GM10847 (cell line): ENCODE results near the gene ATG14.

Source experiments
- POLR2A ChIP-seq: IDR thresholded peaks from 2 replicates; pipeline ENCODE4 v1.6.1; 2011; ENCODE audit not compliant: insufficient read length; ENCODE audit errors: extremely low read depth

ATG14 gene

DNA sequence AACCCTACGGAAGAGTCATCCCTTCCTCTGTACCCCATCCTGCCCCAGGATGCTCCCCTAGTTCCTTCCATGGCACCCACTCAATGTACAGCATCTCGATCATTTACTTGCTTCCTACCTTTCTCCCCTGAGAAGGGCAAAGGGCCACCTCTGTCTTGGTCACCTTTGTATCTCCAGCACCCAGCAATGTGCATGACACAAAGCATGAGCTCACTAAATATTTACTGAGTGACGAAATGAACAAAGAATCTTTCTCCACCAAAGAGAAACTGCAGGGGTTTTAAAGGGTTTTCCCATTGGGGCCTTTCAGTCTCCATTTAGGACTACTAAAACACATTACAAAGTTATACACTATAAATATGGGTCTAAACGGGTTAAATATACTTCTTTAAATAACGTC lies 30.6 kb downstream of the ATG14 start:
- no peak for TF ChIP-seq POLR2A

DNA sequence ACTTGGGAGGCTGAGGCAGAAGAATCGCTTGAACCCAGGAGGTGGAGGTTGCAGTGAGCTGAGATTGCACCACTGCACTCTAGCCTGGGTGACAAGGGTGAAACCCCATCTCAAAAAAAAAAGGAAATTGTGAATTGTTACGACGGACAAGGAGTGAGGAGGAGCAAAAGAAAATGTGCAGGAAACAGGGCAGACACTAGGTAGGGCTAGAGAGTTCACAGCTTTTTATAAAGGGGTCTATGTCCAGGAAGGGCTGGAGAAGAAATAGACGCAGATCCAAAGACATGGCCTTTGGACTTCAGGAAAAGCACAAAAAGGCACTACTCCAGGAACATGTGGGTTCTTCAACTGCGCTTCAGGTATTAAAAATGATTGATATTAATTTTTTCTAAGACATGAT lies 34.4 kb downstream of the ATG14 start:
- no peak for TF ChIP-seq POLR2A

DNA sequence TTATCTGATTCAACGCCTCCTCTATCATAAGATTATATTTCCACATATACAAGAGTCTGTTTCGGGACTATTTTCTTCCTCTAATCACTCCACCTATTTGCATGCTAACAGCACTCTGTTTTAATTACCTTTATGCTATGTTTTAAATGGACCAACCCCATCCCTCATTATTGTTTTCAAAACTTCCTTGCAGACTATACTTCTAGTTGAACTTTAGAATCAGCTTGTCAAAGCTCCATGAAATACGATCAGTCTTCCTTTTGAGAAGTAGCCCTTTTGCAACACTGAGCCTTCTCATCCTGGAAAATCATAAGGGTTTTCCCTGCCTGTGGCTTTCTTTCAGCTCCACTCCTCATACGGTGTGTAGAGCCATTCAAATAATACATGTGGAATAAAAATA lies 36.9 kb downstream of the ATG14 start:
- TF ChIP-seq POLR2A, result no peak

DNA sequence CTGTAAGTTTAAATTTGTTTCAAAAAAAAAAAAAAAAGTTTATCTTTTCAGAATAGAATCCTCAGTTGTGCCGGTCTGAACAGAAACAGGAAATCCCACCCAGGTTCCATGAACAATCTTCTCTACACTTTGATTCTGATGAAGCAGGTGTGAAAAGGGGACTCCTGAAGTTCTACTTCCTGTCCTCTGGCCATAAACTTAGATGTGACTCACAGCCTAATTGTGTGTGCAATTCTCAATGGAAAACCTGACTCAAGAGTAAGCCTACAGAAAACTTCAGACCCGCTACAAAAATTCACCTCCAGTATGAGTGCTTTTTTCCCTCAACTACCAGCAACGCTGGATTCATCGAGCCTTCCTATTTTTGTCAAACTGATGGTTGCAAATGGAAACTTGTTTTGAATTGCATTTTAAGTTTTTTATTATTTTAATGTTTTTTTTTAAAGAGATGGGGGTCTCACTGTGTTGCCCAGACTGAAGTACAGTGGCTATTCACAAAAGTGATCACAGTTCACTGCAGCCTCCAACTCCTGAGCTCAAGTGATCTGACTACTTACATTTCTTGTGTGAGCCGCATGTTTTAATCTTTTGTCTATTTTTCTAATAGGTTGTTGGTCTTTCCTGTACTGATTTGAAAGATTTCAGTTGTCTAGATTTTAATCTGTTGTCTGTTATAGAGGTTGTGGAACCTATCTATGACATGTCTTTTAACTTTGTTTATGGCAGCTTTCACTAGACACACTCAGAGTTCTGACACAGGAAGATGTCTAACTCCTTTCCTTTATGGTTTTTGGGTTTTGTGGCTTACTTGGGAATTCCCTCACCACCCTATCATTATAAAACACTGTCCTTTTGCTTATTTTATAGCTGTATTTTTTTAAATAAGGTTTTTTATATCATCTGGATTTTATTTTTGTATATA lies 37.6 kb downstream of the ATG14 start:
- TF ChIP-seq POLR2A, result no peak

DNA sequence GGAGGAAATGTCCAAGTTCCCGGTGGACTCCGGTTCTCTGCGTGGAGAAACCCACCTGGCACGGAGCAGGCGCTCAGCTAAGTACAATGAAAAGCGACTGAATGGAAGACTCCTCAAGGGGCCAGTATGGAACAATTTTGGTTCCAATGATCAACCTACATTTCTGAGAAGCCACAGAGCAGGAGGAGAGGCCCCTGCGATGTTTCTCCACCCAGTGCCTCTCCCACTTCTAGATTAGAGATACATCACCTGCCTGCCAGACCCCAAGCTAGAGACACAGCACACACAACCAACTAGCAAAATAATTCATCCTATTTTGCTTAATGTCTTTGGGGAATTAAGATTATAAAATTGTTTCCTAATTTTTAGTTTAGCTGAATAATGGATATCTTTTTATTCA lies 38.8 kb downstream of the ATG14 start:
- no peak for TF ChIP-seq POLR2A

DNA sequence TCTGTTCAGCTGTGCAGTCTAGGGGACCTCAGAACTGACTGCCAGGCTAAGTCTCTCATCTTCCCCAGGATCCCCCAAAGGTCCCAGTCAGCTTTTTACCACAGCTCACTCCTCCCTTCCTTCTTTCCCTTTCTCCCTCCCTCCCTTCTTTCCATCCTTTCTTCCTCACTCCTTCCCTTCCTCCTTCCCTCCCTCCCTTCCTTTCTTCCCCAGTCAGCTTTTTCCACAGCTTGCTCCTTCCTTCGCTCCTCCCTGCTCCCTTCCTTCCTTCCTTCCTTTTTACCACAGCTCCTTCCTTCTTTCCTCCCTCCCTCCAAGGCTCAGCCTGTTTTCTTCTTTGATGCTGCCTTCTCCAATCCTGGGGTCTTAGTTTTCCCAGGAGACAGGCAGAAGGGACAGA lies 39.2 kb downstream of the ATG14 start:
- TF ChIP-seq POLR2A, result no peak

DNA sequence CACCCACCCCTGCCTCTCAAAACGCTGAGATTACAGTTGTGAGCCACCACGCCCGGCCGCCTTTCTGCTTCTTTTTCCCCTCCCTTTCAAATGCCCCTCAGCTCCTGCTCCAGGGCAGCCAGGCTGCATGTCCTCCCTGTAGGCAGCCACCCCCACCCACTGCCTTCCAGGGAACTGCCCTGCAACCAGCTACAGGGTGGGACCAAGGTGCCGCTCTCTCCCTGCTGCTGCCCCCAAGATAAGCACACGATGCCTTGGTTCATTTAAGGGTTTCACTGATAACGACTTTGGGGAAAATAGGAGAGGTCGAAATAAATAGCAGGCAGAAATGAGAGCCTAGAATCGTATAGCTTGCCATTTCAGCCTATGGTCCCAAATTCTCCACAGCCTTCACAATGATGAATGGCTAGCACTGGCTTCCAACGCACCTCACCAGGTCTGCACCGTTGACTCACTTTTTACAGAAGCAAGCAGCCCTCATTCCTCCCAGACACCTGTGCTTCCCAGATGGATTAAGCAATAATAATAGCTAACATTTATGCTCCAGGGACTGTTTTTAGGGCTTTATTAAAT lies 40.7 kb downstream of the ATG14 start:
- no peak for TF ChIP-seq POLR2A

DNA sequence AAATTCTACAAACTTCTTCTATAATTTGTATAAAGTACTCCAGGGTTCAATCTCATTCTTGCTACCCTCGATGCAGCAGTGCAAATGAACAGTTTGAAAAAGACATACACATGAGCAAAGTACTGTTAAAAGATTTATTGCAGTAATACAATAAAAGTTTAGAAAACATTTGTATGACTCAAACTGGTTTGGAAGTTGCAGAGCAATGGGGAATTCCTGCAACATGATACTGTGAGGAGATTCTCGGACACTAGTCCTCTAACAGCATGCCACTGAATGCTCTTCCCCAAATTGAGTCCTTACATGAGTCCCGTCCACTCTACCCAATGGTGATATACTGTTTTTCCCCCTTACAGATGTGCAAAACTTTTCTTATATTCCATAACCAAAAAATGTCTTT lies 45.4 kb downstream of the ATG14 start:
- TF ChIP-seq POLR2A, result no peak

DNA sequence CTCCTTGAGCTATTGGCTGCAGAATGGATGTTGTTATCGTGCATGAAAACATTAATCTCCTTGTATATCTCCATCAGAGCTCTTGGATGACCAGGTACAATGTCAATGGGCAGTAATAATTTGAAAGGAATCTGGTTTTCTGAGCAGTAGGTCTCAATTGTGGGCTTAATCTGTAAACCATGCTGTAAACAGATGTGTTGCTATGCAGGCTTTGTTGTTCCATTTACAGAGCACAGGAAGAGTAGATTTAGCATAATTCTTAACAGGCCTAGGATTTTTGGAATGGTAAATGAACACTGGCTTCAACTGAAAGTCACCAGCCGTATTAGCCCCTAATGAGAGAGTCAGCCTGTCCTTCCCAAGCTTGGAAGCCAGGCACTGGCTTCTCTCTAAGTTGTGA lies 50.4 kb downstream of the ATG14 start:
- TF ChIP-seq POLR2A, result no peak

DNA sequence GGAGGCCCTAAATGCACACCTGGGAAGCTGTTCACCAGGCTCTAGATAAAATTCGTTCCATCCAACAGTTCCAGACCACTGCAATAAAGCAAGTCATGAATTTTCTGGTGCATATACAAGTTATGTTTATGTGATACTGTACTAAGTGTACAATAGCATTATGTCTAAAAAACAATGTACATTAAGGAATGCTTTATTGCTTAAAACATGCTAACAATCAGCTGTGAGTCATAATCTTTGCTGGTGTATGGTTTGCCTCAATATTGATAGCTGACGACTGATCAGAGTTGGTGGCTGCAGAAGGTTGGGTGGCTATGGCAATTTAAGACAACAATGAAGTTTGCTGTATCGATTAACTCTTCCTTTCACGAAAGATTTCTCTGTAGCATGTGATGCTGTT lies 52.3 kb downstream of the ATG14 start:
- no peak for TF ChIP-seq POLR2A

DNA sequence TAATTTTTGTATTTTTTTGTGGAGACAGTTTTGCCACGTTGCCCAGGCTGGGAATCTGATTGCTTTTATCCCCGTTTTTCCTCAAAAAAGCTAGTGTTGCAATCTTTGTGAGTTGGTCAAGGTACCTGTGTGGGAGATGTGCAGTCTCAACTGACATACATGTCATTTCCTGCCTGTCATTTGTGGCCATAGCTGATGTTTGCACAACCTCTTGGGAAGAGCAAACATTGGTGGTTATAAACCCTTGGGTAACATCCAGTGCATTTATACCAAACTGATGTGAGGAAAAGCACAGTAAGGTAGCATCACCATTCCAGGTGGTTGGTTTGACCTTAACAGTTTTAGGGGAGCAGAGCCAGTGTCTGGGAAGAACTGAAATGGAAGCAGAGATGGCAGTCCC lies 54.7 kb downstream of the ATG14 start:
- no peak for TF ChIP-seq POLR2A

DNA sequence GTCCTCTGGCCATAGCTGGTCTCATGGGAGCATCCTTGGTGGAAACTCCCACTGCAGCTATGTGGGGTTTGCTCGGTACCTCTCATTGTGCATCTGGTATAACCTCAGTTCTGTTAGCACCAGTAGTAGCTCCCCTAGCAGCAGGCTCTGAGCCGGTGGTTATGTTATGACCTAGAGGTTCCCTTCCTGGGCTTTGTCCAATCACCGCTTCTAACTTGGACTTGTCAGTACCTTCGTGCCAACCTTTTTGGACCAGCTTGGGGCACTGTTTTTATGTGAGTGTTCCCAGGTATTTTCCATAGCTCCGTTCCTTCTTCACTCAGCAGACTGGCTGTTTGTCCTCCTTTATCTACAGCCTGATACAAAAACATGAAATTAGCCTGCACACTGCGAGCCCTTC lies 55.7 kb downstream of the ATG14 start:
- TF ChIP-seq POLR2A, result no peak

DNA sequence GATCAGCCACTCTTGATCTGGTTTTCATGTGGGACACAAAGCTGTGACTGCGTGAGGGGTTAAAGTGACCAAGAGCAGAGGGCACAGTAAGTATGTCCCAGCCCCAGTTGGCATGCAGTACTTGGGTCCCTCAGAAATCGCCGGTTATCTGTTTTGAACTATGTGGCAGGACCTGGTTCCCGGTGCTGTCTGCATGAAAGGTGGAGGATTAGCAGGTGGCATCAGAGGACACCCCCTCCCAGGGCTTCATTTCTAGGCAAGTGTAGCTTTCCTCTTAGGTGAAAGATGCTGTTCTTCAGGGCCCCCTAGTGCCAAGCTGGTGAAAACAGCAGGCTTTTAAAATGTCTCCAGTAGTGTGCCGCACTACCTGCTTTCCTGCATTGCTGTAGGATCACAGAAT lies 57.1 kb downstream of the ATG14 start:
- no peak for TF ChIP-seq POLR2A

DNA sequence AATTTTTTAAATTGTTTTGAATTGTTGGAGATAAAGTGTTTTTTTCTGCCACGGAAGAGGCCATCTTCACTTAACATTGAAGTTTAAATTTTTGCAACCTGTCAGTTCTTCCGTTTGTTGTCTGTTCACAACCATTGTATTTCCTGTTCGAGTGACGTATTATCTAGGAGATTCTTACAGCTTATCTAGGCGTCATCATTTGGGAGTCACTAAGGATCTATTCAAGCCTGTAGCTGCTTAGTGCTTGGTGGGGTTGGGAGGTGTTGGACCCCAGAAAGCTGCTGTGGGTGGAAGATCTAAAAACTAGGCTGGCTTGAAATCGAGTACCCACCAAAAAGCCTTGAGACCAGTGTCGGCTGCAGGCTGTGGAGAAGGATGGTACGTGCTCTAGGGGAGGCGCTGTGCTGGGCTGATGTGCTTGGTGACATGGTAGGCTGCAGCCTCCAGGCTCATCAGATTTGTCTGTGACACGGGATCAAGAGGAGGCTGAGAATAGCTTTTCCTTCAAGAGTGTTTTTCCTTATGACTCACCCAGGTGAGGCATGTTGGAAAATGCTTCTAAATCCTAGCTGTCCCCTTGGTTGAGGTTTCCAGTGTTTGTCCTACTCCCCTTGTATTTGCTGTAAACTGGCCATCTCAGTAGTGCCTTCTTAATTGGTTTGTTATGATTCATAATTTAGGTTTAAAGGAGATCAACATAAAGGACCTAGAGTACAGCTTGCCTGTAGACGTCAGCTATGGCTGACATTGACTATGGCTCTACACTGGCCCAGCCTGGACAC lies 57.8 kb downstream of the ATG14 start:
- TF ChIP-seq POLR2A, result no peak

DNA sequence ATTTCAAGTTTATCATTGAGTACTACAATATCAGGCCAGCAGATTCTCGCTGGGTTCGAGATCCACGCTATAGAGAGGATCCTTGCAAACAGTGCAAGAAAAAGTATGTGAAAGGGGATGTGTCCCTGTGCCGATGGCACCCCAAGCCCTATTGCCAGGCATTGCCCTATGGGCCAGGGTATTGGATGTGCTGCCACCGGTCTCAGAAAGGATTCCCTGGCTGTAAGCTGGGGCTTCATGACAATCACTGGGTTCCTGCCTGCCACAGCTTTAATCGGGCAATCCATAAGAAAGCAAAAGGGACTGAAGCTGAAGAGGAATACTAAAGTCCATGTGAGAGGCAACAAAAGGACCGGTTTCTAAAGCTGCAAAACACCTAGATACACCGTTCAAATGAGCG lies 59.4 kb downstream of the ATG14 start:
- TF ChIP-seq POLR2A, result no peak

DNA sequence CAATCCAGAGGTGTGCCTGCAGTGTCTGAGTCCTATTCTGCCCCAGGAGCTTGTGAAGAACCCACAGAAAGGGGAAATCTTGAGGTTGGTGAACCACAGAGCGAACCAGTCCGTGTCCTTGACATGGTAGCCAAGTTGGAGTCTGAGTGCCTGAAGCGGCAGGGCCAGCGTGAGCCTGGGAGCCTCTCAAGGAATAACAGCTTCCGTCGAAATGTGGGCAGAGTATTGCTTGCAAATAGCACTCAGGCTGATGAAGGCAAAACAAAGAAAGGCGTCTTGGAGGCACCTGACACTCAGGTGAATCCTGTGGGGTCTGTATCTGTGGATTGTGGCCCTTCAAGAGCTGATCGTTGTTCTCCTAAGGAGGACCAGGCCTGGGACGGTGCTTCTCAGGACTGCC lies 60.5 kb downstream of the ATG14 start:
- TF ChIP-seq POLR2A, result no peak
